GM12875 (cell line): Measurements from ENCODE around the gene DCAF11.

Experiments used
- H3K4me3 ChIP-seq: one replicate; pipeline ENCODE4 v1.5.1; 2011; ENCODE audit warnings: low read depth, low read length, control low read depth
- TF ChIP-seq, protein P1 (sequence below): IDR thresholded peaks from 2 replicates; pipeline ENCODE4 v1.5.1; 2011; ENCODE audit warnings: low read depth, mild to moderate bottlenecking, control low read depth, inconsistent platforms, low read length, moderate library complexity, borderline replicate concordance; ENCODE audit not compliant: insufficient read depth

The DCAF11 gene

DNA sequence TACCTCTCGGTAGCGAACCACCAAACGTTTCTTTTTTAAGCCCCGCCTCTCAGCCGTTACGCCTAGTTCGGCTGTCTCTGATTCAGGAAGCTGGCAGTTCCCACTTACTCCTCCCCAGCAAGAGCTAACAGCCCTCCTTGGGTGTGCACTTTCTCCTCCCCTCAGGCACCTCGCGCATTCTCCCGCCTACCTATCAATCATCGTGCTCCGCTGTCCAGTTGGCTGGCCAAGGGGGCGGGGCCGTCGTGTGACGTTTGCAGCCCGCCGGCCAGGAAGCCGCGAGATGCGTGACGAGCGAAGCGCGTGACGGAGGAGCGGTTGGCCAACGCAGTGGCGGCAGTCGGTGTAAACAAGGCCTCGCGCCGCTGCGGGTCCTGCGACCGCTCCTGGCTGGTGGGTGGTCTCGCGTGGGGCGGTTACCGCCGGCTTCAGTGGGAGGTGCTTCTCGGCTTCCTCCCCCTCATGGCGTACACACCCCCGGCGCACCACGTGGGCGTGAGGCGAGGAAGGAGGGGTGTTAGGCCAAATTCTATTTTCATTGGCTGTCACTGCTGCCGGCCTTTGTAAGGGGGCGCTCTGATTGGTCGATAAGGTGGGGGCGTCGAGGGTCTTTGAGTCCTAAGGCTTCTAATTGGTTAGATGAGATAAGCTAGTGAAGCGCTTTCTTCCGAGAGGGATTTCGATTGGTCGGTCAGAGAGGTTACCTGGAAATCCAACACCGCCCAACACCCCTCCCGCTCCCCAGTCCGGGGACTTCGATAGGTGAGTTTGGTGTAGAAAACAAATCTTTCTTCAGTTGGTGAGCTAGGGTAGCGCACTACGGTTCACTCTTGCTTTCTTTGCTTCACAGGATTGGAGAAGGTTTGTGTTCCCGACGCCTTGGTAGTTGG, at the start of gene DCAF11, which contains the start of gene NRL:
Gene DCAF11 (plus strand): TSS at position 246 of the 890 bp plus-strand sequence. CDS start 818 bp downstream, outside the sequence.
Gene NRL (minus strand): TSS at position 418 of the 890 bp plus-strand sequence. CDS start 32,101 bp downstream, outside the sequence.
- TF ChIP-seq, protein P1, sequence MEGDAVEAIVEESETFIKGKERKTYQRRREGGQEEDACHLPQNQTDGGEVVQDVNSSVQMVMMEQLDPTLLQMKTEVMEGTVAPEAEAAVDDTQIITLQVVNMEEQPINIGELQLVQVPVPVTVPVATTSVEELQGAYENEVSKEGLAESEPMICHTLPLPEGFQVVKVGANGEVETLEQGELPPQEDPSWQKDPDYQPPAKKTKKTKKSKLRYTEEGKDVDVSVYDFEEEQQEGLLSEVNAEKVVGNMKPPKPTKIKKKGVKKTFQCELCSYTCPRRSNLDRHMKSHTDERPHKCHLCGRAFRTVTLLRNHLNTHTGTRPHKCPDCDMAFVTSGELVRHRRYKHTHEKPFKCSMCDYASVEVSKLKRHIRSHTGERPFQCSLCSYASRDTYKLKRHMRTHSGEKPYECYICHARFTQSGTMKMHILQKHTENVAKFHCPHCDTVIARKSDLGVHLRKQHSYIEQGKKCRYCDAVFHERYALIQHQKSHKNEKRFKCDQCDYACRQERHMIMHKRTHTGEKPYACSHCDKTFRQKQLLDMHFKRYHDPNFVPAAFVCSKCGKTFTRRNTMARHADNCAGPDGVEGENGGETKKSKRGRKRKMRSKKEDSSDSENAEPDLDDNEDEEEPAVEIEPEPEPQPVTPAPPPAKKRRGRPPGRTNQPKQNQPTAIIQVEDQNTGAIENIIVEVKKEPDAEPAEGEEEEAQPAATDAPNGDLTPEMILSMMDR = no peak
- H3K4me3 ChIP-seq = peak within 1 kb of the TSS; percentile 58

DNA sequence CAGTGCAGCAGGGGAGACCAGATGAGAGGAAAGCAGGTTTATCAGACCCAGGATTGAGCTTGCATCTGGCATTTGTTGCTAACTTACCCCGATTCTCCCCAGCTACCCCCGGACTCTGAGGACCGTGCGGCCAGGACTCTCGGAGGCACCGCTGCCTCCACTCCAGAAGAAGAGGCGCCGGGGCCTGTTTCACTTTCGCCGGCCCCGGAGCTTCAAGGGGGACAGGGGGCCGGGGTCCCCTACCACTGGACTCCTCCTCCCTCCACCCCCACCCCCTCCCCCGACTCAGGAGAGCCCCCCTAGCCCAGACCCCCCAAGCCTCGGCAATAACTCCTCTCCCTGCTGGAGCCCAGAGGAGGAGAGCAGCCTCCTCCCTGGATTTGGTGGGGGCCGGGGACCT, 49.7 kb upstream of the DCAF11 start:
- H3K4me3 ChIP-seq = no peak overlapping the region
- TF ChIP-seq, protein P1 = no peak

DNA sequence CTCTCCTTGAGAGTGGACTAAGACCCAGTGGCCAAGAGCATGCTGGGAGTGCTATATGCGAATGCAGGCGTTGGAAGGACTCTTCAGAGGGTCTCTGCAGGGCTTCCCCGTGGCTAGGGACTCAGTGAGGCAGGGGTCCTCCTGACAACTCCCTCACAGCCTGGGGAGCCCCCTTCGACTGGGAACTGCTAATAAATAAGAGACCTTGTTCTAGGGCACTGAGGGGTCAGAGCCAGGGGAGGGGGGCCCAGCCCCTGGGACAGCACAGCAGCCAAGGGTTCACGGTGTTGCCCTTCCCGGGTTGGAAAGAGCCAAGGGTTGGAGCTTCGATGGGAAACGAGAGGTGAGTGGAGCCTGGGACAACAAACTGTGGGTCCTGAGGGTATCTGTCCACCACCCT, 49.2 kb upstream of the DCAF11 start:
- H3K4me3 ChIP-seq = no peak overlapping the region
- TF ChIP-seq, protein P1 = no peak

DNA sequence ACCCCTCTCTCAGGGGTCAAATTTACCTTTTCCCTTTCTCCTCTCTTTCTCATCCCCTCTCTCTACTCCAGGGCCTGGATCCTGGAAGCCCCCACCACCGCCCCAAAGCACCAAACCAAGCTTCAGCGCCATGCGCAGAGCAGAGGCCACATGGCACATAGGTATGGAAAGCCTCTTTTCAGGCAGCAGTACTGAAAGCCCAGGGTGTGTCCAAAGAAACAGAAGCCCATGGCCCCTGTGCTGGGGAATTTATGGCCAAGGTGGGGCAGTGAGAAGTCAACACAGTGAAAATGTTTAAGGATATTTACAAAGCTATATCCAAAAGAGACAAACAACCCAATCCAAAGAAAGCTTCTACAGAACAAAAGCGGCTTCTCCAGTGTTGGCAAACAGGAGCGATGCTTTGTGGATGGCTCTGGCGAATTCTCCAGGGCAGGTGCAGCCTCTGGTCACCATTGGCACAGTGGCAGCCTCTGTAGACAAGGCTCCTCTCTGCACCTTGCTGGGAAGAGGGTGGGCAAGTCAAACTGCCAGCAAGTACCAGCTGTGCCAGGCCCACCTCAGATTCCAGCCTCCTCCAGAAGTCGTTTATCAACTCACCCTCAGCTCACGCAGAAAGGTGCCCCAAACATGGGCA, 48.0 kb upstream of the DCAF11 start:
- TF ChIP-seq, protein P1 = no peak
- H3K4me3 ChIP-seq = no peak overlapping the region

DNA sequence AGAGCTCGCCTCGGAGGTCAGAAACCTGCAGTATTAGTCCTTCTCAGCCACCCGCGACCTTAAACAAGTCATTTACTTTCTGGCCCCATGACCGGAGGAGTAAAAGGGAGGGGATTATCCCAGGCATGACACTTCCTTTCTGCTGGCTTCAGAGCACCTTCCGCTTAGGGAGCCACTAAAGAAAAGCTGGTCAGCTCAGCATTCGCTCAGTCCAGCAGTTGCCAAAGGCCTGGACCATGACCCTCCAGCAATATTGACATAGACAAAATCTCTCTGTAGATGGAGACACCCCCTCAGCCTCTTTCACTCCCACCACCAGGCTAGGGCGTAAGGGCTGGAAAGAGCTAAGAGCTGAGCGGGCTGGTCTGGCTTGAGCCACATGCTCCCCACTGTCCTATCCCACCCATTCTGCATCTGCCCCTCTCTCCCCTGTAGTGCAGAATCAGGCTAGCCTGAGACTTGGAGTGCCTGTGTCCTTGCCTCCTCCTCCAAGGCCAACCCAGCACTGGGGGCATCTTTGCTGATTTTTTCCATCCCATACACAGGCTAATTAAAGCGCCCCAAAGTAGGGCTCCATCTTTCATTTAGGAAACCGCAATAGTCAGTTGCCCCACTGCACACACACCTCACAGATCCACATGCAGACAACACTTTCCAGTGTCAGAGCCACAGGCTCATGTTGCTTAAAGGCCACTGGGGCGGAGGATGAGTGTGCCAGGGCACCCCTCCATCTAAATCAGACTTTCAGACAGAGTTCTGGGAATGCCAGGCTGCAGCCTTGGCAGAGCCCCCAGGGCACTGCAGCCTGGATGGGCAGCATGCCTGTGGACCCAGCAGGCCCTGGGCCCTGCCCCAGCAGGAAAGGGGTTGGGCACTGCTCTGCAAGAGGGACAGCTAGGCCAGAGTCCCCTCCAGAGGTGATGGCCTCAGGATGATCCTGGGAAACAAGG, 47.2 kb upstream of the DCAF11 start:
- no peak overlapping the region for H3K4me3 ChIP-seq
- TF ChIP-seq, protein P1 = no peak

DNA sequence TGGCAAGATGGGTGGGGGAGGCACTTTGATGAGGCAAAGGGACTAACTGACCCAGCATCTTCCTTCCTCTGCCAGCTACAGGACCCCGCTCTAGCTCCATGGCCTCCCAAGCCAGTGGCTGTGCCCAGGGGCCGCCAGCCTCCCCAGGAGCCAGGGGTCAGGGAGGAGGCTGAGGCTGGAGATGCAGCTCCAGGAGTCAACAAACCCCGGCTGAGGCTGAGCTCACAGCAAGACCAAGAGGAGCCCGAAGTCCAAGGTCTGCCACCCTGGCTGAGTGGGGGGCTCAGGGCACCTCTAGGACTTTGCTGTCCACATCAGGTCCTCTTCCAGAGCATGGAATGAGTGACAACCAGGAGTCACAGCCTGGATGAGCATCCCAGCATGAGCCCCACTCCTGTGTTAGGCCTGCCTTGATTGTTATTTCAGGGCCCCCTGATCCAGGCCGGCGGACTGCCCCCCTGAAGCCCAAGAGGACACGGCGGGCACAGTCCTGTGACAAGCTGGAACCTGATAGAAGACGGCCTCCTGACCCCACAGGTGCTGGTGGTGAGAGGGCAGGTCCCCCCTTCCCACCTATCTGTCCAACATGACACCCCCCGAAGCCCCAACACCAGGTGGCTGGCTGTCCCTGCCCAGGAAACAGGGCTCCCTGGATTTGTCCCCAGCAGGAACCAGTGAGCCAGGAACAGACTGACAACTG, 45.7 kb upstream of the DCAF11 start:
- TF ChIP-seq, protein P1 = no peak
- no peak overlapping the region for H3K4me3 ChIP-seq
